HG03558 (cell line): ENCODE data around the gene MSI2.

Source experiments
- ATAC-seq: cut with Tn5 transposase; IDR thresholded peaks from one replicate; pipeline ENCODE4 v1.9.1; 2021; ENCODE audit warnings: moderate number of reproducible peaks; ENCODE audit not compliant: unreplicated experiment; ENCODE audit errors: extremely low read depth

Gene MSI2

DNA sequence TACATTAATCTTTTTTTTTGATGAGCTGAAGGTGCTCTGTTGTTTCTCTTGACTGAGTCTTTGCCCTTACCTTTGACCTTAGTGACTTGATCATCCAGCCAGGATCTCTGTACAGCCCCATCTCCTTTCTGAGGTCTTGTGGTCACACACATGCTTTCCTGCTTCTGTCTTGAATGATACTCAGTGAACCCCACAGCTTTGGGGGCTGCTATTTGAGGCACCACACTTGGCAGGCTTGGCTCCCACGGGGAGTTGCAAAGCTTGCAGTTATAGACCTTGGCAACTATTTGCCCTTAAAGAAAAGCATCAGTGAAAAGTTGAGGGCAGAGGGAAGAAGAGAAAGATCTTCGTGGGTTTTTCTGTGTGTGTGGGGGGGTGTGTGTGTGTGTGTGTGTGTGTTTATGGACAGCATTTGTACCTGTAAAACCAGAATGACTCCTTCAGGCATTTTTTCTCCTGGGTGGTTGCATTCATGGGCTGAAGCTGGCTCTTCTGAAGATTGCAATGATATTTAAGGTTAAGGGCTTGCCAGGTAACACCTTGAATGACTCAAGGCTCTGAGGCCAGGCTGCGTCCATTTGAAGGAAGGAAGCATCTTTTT is 101.6 kb downstream of the MSI2 start:
- no peak for ATAC-seq

DNA sequence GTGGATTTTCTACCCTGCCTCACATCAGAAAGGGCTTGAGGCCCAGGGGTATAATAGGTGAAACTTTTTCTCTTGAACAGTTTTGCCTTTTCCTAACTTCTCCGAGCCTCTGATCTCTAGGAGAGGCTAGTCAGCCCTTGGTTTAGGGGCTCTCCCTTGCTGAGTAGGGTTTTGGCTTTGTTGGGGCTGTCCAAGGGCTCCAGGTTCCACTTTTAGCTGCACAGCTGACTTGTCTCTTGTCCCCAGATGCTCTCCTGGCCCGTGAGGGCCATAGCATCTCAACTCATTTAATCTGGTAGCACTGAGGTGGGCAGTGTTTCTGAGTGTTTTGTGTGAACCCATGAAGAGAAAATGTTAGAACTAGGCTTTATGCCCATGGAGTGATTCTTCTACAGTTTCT is 103.9 kb downstream of the MSI2 start:
- ATAC-seq, result no peak

DNA sequence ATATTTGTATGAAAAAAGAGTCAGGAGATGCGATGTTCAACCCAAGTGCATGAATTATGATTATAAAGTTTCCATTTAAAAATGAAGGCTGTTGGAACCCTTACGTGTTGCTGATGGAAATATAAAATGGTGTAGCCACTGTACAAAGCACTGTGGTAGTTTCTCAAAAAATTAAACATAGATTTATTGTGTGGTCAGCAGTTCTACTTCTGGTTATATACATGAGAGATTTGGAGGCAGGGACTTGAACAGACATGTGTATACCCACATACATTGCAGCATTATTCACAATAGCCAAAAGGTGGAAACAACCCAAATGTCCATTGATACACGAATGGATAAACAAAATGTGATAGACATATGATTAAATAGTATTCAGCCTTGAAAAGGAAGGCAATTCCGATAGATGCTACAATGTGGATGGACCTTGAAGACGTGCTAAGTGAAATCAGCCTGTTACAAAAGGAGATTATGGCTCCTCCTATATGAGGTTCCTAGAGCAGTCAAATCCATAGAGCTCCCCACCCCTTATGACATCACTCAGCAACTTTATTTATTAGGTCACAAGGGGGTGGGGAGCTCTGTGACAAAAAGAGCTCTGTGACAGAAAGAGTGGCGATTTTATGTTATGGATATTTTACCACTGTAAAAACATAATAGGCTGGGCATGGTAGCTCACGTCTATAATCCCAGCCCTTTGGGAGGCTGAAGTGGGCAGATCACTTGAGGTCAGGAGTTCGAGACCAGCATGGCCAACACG is 106.7 kb downstream of the MSI2 start:
- ATAC-seq, result no peak

DNA sequence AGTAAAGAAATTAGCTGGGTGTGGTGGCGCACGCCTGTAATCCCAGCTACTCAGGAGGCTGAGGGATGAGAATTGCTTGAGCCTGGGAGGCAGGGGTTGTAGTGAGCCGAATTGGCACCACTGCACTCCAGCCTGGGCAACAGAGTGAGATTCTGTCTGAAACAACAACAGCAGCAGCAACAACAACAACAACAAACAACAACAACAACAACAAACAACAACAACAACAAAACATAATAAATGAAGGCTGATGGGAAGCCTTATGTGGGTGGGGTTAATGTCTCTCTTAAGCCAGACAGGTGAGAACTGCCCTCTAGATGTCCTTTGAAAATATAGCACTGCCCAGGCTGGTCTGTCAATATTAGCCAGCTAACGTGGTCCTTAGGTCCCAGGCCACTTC is 107.3 kb downstream of the MSI2 start:
- ATAC-seq, result no peak

DNA sequence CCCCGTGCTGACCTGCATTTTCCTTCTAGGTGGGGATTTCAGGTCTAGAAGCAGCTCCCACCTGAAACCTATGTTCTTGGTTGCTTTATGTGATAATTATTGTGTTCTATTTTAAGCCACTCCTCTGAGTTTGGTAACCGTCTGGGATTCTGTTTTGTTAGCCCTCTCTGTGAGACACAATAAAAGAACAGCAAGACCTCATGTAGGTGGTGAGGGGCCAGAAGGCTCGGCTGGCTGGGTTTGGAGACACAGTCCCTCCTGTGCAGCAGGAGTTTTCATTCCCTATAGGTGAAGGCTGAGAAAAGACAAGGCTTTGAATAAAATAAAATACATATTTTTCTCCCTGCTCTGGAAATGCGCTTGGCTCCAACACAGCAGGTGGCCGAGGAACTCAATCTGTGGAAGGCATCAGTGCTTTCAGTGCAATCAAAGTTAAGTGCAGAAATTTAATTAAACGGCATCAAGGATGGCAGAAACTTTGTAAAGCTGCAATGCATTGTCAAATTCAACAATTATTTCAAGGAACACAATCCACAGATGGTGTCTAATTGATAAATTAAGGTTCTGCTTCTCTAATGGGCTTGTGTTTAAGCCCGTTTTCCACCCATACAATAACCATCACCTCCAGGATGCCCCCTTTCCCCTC is 107.8 kb downstream of the MSI2 start:
- no peak for ATAC-seq

DNA sequence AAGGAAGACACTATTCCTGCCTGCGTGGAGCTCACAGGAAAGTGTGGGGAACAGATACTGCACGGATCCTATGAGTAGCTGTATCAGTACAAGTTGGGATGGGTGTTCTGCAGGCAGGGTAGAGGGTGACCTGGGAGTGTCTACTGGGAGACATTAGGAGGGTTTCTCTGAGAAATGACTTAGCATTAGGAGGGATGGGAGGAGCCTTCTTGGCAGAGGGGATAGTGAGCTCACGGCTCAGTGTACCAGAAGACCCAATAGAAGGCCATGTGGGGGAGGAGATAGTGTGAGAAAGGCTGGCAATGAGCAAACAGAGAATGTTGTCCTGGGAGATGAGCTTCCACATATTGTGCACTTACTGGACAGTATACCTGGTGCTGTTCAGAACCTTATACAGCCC is 109.1 kb downstream of the MSI2 start:
- no peak for ATAC-seq

DNA sequence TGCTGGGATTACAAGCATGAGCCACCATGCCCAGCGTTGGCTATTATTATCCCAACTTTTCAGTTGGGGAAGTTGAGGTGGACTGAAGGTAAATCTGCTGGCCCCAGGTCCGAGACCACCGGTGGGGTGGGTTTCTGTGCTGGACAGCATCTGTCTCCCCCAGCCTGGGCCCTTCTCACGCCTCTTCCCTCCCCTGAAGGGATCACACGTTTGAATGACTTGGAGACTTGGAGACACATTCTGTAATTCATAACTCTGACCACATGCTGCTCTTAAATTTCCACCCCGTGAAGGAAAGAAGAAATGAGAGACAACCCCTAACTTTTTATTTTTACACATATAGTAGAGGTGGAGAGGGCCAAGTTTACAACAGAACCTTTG is 109.8 kb downstream of the MSI2 start:
- no peak for ATAC-seq

DNA sequence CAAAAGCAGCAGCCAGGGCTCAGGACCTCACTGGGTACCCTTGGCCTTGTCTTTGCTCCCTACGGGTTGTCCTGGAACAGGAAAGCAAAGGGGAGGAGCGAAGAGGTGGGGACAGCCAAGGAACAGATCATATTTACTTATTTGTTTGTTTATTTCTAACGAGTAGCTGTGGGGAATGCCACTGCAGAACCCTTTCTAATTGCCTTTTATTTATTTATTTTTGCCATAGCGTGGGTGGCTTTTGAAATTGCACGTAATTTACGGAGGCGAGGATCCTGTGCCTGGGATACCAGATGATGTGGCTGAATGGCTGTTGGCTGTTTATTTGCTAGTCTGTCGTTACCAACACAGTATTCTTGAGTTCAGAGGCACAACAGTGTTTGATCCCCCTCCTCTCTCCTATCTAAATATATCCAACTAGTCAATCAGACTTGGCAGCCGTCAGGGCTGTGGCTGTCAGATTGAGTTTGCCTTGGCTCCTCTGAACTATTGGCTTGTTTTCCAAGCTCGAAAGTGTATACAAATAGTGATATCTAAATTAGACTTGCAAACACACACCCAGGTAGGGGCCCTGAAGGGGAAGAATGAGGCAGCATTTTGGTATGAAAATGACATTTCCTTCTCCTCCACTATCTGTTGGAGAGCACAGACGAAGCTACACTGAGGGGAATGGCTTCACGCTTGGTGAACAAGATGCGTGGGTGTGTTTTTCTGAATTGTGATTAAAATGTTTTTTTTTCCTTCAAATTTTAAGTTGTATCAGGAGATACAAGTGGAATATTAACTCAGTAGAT is 110.4 kb downstream of the MSI2 start:
- no peak for ATAC-seq

DNA sequence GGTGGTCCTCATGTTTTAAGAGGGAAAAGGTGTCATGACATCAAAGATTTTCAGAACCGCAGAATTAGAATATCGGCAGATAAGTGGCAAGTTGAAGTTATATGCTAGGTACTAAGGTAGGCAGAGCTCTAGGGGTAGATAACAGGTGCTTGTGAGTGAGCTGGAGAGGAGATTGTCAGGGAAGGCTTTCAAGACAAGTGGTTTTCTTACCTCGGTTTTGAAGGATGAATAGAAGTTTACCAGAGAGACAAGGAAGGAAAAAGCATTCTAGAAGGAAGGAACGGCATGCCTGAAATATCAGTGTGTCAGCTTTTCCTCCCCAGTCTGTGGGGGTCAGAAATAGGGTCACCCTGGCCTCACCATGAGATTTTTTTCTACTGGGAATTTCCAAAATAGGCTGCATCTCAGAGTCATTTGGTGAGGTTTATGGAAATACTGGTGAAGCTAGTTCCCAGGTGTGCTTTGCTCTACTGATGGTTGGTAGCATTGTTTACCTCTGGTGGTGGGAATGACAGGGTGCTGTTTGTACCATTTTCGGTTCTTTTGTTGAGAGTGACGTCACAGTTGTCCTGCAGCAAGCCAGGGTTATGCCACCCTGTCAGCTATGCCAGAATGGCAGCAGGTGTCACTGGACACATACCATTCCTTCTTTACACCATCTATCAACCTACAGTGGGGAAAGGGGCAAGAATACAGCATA is 112.5 kb downstream of the MSI2 start:
- ATAC-seq, result no peak

DNA sequence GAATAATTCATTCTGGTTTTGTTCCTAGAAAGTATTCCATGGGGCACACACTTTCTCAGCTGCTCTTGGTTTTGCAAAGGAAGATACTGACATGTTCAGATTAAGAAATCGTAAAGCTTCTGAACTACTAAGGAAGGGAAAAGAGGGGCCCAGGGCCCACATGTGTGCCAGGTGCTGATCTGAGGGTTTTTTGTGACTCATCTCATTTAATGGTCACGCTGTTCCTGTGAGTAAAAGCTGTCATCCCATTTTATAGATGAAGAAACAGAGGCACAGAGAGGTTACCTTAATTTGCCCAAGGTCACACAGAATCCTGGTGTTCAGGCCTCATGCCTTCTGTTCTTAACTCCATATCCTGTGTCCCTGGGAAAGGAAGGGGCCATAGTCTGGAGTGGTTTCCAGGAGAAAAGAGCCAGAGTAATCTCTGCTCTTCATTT is 113.2 kb downstream of the MSI2 start:
- ATAC-seq, result no peak

DNA sequence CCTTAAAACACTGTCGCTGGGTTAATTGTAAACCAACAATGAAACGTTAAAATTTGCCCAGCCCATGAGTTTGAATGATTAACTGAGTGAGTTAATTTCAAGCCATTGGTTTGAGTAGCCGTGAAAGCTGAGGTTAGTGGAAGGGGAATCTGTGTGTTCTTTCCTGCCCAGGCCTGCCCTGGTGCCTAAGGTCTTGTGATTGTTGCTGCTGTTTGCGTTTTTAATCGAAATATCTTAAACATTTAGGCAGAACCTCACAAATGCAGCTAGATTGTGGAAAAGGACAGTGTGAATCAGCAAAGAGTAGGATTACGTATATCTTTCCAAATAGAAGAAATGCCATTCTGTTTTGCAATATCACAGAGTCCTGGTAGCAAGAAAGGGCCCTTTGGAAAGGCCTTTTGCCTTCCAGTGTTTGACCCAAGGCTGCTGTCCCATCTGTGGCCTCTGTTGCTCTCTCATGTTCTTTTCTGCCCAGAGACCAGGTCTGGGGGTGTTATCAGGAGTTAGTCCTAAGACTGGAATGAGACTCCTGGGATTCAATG is 113.8 kb downstream of the MSI2 start:
- ATAC-seq, result no peak

DNA sequence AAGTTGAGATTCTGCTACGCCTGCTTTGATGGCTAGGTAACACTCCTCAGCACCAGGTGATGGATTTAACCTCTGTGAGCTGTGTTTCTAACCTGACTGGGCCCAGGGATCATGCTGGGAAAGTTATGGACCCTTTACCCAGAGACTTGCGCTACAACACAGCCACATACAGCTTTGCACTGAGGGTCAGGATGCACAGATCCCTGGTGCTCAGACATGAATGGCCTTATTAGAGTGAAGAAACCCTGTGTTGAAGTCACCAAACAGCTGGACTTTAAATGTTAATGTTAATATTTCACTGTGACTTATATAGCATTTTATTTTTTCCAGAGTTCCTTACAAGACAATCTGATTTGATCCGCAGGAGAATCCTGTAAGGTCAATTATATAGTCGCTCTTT is 114.3 kb downstream of the MSI2 start:
- no peak for ATAC-seq

DNA sequence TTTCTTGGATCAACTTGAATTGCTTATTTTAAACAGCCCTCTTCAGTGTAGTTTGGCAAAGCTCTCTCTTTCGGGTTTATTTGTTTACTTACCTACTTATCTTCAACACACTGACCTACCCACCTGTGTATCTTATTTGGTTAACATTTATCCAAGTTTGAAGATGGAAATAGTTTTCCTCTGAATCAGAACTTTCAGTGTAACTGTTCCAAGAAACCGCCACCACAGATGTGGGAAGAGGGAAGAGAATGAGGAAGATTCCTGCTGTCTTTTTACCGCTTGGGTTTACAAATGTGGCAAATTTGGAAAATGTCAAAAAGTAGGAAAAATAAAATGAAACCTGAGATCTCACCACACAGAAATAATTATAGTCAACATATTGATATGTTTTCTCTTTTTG is 115.8 kb downstream of the MSI2 start:
- ATAC-seq, result no peak

DNA sequence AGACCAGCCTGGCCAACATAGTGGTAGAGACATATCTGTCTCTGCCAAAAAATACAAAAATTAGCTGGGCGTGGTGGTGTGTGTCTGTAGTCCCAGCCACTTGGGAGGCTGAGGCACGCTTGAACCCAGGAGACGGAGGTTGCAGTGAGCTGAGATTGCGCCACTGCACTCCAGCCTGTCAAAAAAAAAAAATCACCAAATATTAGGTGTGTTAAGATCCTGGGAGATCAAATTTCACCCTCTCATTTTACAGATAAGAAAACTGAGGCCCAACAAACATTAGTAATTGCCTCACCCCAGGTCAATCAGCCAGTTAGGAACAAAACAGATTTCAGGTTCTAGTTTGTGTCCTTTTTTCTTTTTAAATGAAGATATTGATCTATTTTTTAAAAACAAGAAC is 116.7 kb downstream of the MSI2 start:
- no peak for ATAC-seq

DNA sequence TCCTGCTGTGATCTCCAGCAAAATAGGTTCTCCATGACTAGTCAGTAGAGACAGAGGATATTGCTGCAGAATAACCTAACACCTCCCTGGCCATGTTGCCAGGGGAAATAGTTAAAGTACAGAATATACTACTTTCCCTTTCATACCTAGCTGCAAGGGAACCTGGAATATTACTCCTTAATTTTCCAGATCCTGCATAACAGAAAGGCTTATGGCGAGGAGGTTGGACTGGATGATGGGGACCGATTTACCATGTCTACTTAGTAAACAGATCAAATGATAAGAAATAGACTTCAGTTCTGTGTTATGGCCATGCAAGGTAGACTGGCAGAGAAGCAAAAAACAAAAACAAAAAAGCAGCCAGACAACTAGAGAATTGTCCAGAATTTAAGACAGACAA is 117.4 kb downstream of the MSI2 start:
- no peak for ATAC-seq

DNA sequence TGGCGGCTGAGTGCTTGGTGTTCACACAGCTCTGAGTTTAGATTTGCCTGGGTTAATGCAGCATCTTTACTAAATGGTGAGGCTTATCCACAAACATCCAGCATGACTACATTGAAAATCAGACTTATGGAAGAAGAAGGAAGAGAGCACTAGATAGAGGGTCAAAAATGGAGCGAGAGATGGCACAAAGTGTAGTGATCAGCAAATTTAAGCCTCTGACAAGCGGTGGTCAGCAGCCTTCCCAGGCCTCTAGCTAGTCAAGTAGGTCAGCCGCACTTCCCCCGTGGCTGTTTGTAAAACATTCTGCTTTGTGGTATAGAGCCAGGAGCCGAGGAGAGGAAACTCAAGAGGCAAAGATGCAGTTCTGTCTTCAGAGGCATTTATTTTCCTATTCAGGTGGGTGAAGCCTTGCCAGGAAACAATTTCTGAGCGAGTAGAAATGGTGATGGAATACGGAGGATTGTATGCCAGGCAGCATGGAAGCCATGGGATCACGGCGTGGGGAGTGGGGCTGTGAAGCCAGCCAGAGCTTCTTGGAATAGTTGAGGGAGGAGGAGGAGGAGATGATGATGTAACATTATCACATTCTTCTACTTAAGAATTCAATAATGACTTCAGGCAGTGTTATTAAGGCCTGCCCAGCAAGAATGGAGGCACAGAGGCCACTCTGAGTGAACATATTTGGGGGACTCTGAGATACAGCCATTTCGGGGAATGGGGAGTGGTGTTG is 118.9 kb downstream of the MSI2 start:
- no peak for ATAC-seq

DNA sequence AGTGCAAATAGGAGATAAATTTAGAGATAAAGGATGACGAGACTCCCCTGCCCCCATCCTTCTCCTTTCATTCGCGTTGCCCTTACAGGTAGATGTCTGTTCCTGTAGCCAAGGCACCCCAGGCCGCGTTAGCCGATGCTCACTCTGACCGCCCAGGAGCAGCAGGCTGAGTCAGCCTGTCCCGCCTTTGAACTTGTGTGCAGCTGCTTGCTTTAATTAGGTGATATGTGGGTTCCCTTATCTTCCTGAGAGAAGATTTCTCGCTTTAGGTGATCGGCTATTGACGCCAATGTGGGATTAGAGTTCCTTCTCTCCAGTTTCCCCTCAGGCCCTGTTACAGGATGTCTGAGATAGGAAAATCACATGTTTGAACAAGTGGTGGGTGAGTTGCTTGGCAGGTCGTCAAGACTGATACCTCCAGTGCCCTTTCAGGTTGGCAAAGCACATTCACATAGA is 119.5 kb downstream of the MSI2 start:
- ATAC-seq, result no peak

DNA sequence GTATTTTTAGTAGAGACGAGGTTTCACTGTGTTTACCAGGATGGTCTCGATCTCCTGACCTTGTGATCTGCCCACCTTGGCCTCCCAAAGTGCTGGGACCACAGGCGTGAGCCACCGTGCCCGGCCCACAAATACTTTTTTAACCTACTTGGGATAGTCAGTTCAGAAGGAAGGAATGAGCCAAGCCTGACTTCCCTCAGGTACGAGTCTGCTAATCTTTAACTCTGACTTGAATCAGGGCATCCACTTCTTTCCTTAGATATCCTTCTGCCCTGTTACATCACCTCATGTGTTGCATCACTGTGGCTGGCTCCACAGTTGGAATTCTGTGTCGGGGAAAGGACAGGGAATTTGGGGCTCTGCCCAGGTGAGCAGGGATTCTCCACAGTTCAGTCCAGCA is 120.8 kb downstream of the MSI2 start:
- ATAC-seq, result no peak

DNA sequence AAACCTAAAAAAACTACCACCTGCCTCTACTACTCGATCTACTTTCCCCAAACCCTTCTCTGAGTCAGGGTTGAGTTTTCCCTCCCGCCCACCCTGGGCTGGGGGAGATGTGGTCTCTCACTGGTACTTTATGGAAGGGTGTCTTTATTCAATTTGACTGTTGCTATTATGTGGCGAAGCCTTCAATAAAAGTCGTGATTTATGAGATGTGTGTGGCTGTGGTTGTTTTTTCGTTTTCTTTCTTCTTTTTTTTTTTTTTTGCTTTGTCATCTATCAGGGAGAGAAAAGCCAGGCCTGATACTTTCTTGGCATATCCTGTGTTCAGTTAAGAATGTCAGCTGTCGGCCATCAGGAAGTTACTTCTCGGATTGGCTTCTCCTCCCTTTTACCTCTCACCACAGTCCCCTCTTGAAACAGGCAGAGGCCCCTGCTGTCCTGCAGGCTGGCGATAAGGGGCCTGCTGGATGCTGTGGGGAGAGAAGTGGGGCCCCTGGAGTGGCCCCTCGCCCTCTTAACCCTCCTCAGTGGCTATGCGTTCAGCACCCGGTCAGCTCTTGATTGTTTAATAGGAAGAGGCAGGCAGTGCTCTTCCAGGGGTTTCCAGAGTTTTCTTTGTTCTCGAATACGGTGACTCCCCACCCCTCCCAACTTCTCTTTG is 123.0 kb downstream of the MSI2 start:
- ATAC-seq, result no peak
